ENCODE data around the gene GFOD1.

The GFOD1 gene

GRCh38 chr6:13308332-13308731 lies 179.1 kb downstream of the GFOD1 start:
- no peak for DNase-seq (ENCODE audit: low spot score)

Measured in HuH-7 (cell line).